ENCODE data around the gene BGLAP. TPM values are rescaled to one million over a fixed set of nuclear protein-coding genes. Genes with fewer than 3 reads are reported as not detected.
A peak's percentile ranks its signal among the peaks of the same experiment; 100 is the strongest.

The BGLAP gene
- polyA plus RNA-seq (2013, experiment 1 of 2) = 0.85 TPM
- 0.80 TPM for polyA plus RNA-seq (2013, experiment 2 of 2)

DNA sequence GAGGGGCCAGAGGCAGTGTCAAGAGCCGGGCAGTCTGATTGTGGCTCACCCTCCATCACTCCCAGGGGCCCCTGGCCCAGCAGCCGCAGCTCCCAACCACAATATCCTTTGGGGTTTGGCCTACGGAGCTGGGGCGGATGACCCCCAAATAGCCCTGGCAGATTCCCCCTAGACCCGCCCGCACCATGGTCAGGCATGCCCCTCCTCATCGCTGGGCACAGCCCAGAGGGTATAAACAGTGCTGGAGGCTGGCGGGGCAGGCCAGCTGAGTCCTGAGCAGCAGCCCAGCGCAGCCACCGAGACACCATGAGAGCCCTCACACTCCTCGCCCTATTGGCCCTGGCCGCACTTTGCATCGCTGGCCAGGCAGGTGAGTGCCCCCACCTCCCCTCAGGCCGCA is at the start of gene BGLAP:
BGLAP (plus strand) TSS at position 259 of the 400 bp plus-strand sequence; CDS start at position 307, 48 bp downstream.
- H2BK12ac ChIP-seq (ENCODE audit: low read length) = no peak within 1 kb of the TSS
- H3K9ac ChIP-seq (ENCODE audit: low read depth, low read length, poor library complexity) = peak within 1 kb of the TSS; percentile 53
- H4K91ac ChIP-seq (ENCODE audit: low read depth, low read length, poor library complexity) = no peak within 1 kb of the TSS
- H3K4me3 ChIP-seq (ENCODE audit: low read length in 2 of 2) = no peak within 1 kb of the TSS
- H3K27ac ChIP-seq (replicated peaks; ENCODE audit: low read length) = no peak within 1 kb of the TSS
- H3K4me2 ChIP-seq (ENCODE audit: insufficient read depth, low read length, poor library complexity, severe bottlenecking) = no peak within 1 kb of the TSS
- no peaks in the 10 kb centered on the region for H3K27me3 ChIP-seq (ENCODE audit: control insufficient read depth in 3 of 3, insufficient read depth in 3 of 3, low read depth in 1 of 3, low read length in 3 of 3)
- no peak within 1 kb of the TSS for H2BK120ac ChIP-seq (ENCODE audit: low read depth, low read length)
- peaks cover 3% of the 10 kb centered on the region for H3K79me1 ChIP-seq (ENCODE audit: low read depth, low read length)
- H4K8ac ChIP-seq (ENCODE audit: low read depth, low read length) = no peak within 1 kb of the TSS
- DNase-seq (ENCODE audit: low spot score) = no peak
- peak within 1 kb of the TSS; percentile 68 for H2BK5ac ChIP-seq (ENCODE audit: low read length)
- H3K23ac ChIP-seq (ENCODE audit: low read depth, low read length, poor library complexity) = peak within 1 kb of the TSS; percentile 62
- H3K18ac ChIP-seq (ENCODE audit: low read length) = peak within 1 kb of the TSS; percentile 41
- no peak within 1 kb of the TSS for H2AK5ac ChIP-seq (ENCODE audit: low read depth, low read length)
- WGBS, 2 donors (ENCODE audit: extremely low coverage in 2 of 2, insufficient read length in 2 of 2, insufficient replicate concordance in 1 of 2) = no CpG with 5 or more reads among the region's 14 CpGs
- no peaks in the 10 kb centered on the region for H3K9me3 ChIP-seq (replicated peaks in 1 of 2; ENCODE audit: control insufficient read depth in 2 of 2, insufficient read depth in 1 of 2, low read depth in 1 of 2, low read length in 2 of 2)
- H3K4ac ChIP-seq (ENCODE audit: low read length) = no peak within 1 kb of the TSS
- H2AFZ ChIP-seq (ENCODE audit: low read length) = no peak within 1 kb of the TSS
- H3K36me3 ChIP-seq (replicated peaks in 1 of 2; ENCODE audit: control insufficient read depth in 2 of 2, insufficient read depth in 2 of 2, low read length in 2 of 2) = peaks cover 15 to 31% of the 10 kb centered on the region in 2 donors
- no peak within 1 kb of the TSS for H2BK15ac ChIP-seq (ENCODE audit: low read length)
- no peak within 1 kb of the TSS for H3K14ac ChIP-seq (ENCODE audit: low read length)
- H3K4me1 ChIP-seq (ENCODE audit: control insufficient read depth in 2 of 2, insufficient read depth in 1 of 2, low read depth in 1 of 2, low read length in 2 of 2) = peaks cover under 1 to 5% of the 10 kb centered on the region in 2 donors

DNA sequence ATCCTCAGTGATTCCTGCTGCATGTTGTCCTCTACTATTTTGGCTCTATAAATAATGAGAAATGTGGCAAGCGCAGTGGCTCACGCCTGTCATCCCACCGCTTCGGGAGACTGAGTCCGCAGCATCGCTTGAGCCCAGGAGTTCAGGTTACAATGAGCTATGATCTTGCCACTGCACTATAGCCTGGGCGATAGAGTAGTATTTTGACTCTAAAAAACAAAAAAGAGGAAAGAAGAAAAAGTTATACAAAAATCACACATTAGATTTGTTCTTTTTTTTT is 48.8 kb upstream of the BGLAP start:
- no peak overlapping the region for H3K14ac ChIP-seq (ENCODE audit: low read length)
- no peak for DNase-seq (ENCODE audit: low spot score)
- H3K36me3 ChIP-seq (replicated peaks in 1 of 2; ENCODE audit: control insufficient read depth in 2 of 2, insufficient read depth in 2 of 2, low read length in 2 of 2) = peaks cover 0 to 2% of the 10 kb centered on the region in 2 donors
- H3K4me2 ChIP-seq (ENCODE audit: insufficient read depth, low read length, poor library complexity, severe bottlenecking) = peak overlapping the region; percentile 47
- peak overlapping the region; percentile 53 for H3K18ac ChIP-seq (ENCODE audit: low read length)
- no peak overlapping the region for H3K4me3 ChIP-seq (ENCODE audit: low read length in 2 of 2)
- no peak overlapping the region for H3K9ac ChIP-seq (ENCODE audit: low read depth, low read length, poor library complexity)
- H2BK15ac ChIP-seq (ENCODE audit: low read length) = no peak overlapping the region
- no peak overlapping the region for H4K8ac ChIP-seq (ENCODE audit: low read depth, low read length)
- H3K4ac ChIP-seq (ENCODE audit: low read length) = no peak overlapping the region
- H2AFZ ChIP-seq (ENCODE audit: low read length) = peak overlapping the region; percentile 89
- peaks cover 7% of the 10 kb centered on the region for H3K79me1 ChIP-seq (ENCODE audit: low read depth, low read length)
- no peak overlapping the region for H2BK12ac ChIP-seq (ENCODE audit: low read length)
- no peak overlapping the region for H4K91ac ChIP-seq (ENCODE audit: low read depth, low read length, poor library complexity)
- H3K23ac ChIP-seq (ENCODE audit: low read depth, low read length, poor library complexity) = no peak overlapping the region
- peaks cover 2 to 10% of the 10 kb centered on the region in 2 donors for H3K4me1 ChIP-seq (ENCODE audit: control insufficient read depth in 2 of 2, insufficient read depth in 1 of 2, low read depth in 1 of 2, low read length in 2 of 2)
- H2BK120ac ChIP-seq (ENCODE audit: low read depth, low read length) = no peak overlapping the region
- H2AK5ac ChIP-seq (ENCODE audit: low read depth, low read length) = peak overlapping the region; percentile 2
- H2BK5ac ChIP-seq (ENCODE audit: low read length) = no peak overlapping the region
- H3K9me3 ChIP-seq (replicated peaks in 1 of 2; ENCODE audit: control insufficient read depth in 2 of 2, insufficient read depth in 1 of 2, low read depth in 1 of 2, low read length in 2 of 2) = peaks cover 0 to 8% of the 10 kb centered on the region in 2 donors
- peak overlapping the region; percentile 45 for H3K27ac ChIP-seq (replicated peaks; ENCODE audit: low read length)
- no peaks in the 10 kb centered on the region for H3K27me3 ChIP-seq (ENCODE audit: control insufficient read depth in 3 of 3, insufficient read depth in 3 of 3, low read depth in 1 of 3, low read length in 3 of 3)
- WGBS, 2 donors (ENCODE audit: extremely low coverage in 2 of 2, insufficient read length in 2 of 2, insufficient replicate concordance in 1 of 2) = no CpG with 5 or more reads among the region's 7 CpGs

DNA sequence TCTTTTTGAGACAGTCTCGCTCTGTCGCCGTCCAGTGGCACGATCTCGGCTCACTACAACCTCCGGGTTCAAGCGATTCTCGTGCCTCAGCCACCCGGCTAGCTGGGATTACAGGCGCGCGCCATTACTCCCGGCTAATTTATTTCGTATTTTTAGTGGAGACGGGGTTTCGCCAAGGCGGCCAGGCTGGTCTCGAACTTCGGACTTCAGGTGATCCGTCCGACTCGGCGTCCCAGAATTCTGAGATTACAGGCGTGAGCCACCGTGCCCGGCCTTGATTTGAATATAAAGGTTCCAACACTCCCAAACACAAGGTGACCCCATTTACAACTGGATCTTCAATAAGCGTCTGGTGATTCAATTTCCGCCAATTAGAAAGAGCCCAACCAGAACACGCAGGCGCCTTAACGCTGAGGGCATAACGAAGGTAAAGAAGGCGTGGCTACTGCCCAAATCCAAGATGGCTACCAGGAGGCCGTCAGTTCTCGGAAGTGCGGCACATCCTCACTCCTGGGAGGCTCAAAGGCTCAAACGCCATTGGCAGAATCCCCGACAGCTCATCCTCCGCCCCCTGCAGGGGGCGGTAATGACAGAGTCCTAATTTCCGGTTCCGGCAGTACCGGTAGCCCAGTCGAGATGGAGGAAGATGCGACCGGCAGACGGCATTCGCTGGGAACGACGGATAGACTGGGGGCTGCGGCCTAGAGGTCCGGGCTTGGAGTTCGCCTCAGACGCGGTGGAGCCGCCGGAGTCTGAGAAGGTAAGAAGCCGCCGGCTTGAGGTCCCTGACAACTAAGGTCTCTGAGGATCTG is 48.3 kb upstream of the BGLAP start, which contains the start of gene SLC25A44:
SLC25A44 (plus strand) TSS at position 617 of the 812 bp plus-strand sequence. CDS start 5,744 bp downstream, outside the sequence.
- Histone ChIP-seq H3K18ac (ENCODE audit: low read length) (peak within 1 kb of the TSS; percentile 61), H3K27ac (replicated peaks; ENCODE audit: low read length) (peak within 1 kb of the TSS; percentile 45), H4K91ac (ENCODE audit: low read depth, low read length, poor library complexity) (no peak within 1 kb of the TSS), H2AK5ac (ENCODE audit: low read depth, low read length) (peak within 1 kb of the TSS; percentile 18), H2BK12ac (ENCODE audit: low read length) (no peak within 1 kb of the TSS), H2AFZ (ENCODE audit: low read length) (peak within 1 kb of the TSS; percentile 89), H4K8ac (ENCODE audit: low read depth, low read length) (no peak within 1 kb of the TSS), H2BK15ac (ENCODE audit: low read length) (no peak within 1 kb of the TSS), H3K36me3 (replicated peaks in 1 of 2; ENCODE audit: control insufficient read depth in 2 of 2, insufficient read depth in 2 of 2, low read length in 2 of 2) (peaks cover 0 to 2% of the 10 kb centered on the region in 2 donors), H2BK5ac (ENCODE audit: low read length) (peak within 1 kb of the TSS; percentile 33), H3K79me1 (ENCODE audit: low read depth, low read length) (peaks cover 7% of the 10 kb centered on the region), H2BK120ac (ENCODE audit: low read depth, low read length) (no peak within 1 kb of the TSS), H3K4me2 (ENCODE audit: insufficient read depth, low read length, poor library complexity, severe bottlenecking) (peak within 1 kb of the TSS; percentile 77), H3K4me1 (ENCODE audit: control insufficient read depth in 2 of 2, insufficient read depth in 1 of 2, low read depth in 1 of 2, low read length in 2 of 2) (peaks cover 2 to 10% of the 10 kb centered on the region in 2 donors), H3K9ac (ENCODE audit: low read depth, low read length, poor library complexity) (peak within 1 kb of the TSS; percentile 91), H3K4ac (ENCODE audit: low read length) (no peak within 1 kb of the TSS), H3K14ac (ENCODE audit: low read length) (no peak within 1 kb of the TSS), H3K23ac (ENCODE audit: low read depth, low read length, poor library complexity) (peak within 1 kb of the TSS; percentile 66), H3K4me3 (ENCODE audit: low read length in 2 of 2) (peak within 1 kb of the TSS; percentile 77 to 92), H3K9me3 (replicated peaks in 1 of 2; ENCODE audit: control insufficient read depth in 2 of 2, insufficient read depth in 1 of 2, low read depth in 1 of 2, low read length in 2 of 2) (peaks cover 0 to 7% of the 10 kb centered on the region in 2 donors), H3K27me3 (ENCODE audit: control insufficient read depth in 3 of 3, insufficient read depth in 3 of 3, low read depth in 1 of 3, low read length in 3 of 3) (no peaks in the 10 kb centered on the region)
- peak; percentile 97 for DNase-seq (ENCODE audit: low spot score)
- WGBS, 2 donors (ENCODE audit: extremely low coverage in 2 of 2, insufficient read length in 2 of 2, insufficient replicate concordance in 1 of 2) = no CpG with 5 or more reads among the region's 59 CpGs

DNA sequence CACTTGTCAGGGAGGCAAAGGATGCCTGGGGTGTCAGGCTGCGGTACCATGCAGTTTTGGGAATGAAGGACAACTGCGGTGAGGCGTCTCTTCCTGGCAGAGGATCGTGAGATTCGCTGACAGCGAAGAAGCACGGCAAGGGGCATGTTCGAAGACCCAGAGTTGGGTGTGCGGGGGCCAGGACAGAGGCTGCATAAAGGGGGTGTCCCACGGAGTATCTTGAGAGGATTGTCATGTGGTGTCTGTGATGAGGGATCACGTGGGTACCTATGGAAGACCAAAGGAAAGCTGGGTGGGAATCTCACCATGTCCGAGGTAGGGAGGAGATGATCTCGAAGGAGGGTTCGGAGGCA is 47.7 kb upstream of the BGLAP start:
- Histone ChIP-seq H3K4me3 (ENCODE audit: low read length in 2 of 2) (peak overlapping the region; percentile 77 to 92), H3K27me3 (ENCODE audit: control insufficient read depth in 3 of 3, insufficient read depth in 3 of 3, low read depth in 1 of 3, low read length in 3 of 3) (no peaks in the 10 kb centered on the region)
- no CpG with 5 or more reads among the region's 14 CpGs for WGBS, 2 donors (ENCODE audit: extremely low coverage in 2 of 2, insufficient read length in 2 of 2, insufficient replicate concordance in 1 of 2)

More for the DNA sequence above, 47.7 kb upstream of the BGLAP start:
- no peak overlapping the region for H3K27ac ChIP-seq (replicated peaks; ENCODE audit: low read length)
- peak overlapping the region; percentile 18 for H2AK5ac ChIP-seq (ENCODE audit: low read depth, low read length)
- H4K91ac ChIP-seq (ENCODE audit: low read depth, low read length, poor library complexity) = no peak overlapping the region
- peak overlapping the region; percentile 76 for H2AFZ ChIP-seq (ENCODE audit: low read length)
- H3K9me3 ChIP-seq (replicated peaks in 1 of 2; ENCODE audit: control insufficient read depth in 2 of 2, insufficient read depth in 1 of 2, low read depth in 1 of 2, low read length in 2 of 2) = peaks cover 0 to 1% of the 10 kb centered on the region in 2 donors
- peak overlapping the region; percentile 33 for H2BK5ac ChIP-seq (ENCODE audit: low read length)
- peak overlapping the region; percentile 66 for H3K23ac ChIP-seq (ENCODE audit: low read depth, low read length, poor library complexity)
- H4K8ac ChIP-seq (ENCODE audit: low read depth, low read length) = no peak overlapping the region
- H2BK12ac ChIP-seq (ENCODE audit: low read length) = no peak overlapping the region
- H3K4me1 ChIP-seq (ENCODE audit: control insufficient read depth in 2 of 2, insufficient read depth in 1 of 2, low read depth in 1 of 2, low read length in 2 of 2) = peaks cover 2 to 10% of the 10 kb centered on the region in 2 donors
- H3K9ac ChIP-seq (ENCODE audit: low read depth, low read length, poor library complexity) = peak overlapping the region; percentile 91
- H3K4me2 ChIP-seq (ENCODE audit: insufficient read depth, low read length, poor library complexity, severe bottlenecking) = peak overlapping the region; percentile 77
- H3K18ac ChIP-seq (ENCODE audit: low read length) = peak overlapping the region; percentile 61
- H3K14ac ChIP-seq (ENCODE audit: low read length) = no peak overlapping the region
- H2BK15ac ChIP-seq (ENCODE audit: low read length) = no peak overlapping the region
- H3K36me3 ChIP-seq (replicated peaks in 1 of 2; ENCODE audit: control insufficient read depth in 2 of 2, insufficient read depth in 2 of 2, low read length in 2 of 2) = peaks cover 0 to 2% of the 10 kb centered on the region in 2 donors
- H2BK120ac ChIP-seq (ENCODE audit: low read depth, low read length) = no peak overlapping the region
- H3K4ac ChIP-seq (ENCODE audit: low read length) = no peak overlapping the region
- H3K79me1 ChIP-seq (ENCODE audit: low read depth, low read length) = peaks cover 7% of the 10 kb centered on the region
- no peak for DNase-seq (ENCODE audit: low spot score)

All from neuronal stem cell (in vitro differentiated cells).